Measurements from ENCODE around the gene PTPN14. TPM values are rescaled to one million over a fixed set of nuclear protein-coding genes. Genes with fewer than 3 reads are reported as not detected.
"Not testable (repeated sequence)": the region's sequence is repeated elsewhere in the genome, so short reads cannot be mapped to it uniquely, and the experiment has no call there.

PTPN14 gene
- polyA plus RNA-seq, 6 donors from 2014 or later: 0.04 to 0.05 (median 0.04) TPM; not detected in 3

GRCh38 chr1:214483180-214483579 lies 68.2 kb downstream of the PTPN14 start:
- ATAC-seq (ENCODE audit: low read depth in 2 of 2); H3K27ac Mint-ChIP-seq; H3K9me3 Mint-ChIP-seq; H3K27me3 Mint-ChIP-seq; H3K36me3 Mint-ChIP-seq; H3K4me3 Mint-ChIP-seq; DNase-seq; H3K4me1 Mint-ChIP-seq: not testable (repeated sequence)

GRCh38 chr1:214481983-214482634 lies 69.3 kb downstream of the PTPN14 start:
- not testable (repeated sequence) for H3K9me3 Mint-ChIP-seq; H3K36me3 Mint-ChIP-seq; H3K27ac Mint-ChIP-seq; DNase-seq; H3K4me1 Mint-ChIP-seq; H3K4me3 Mint-ChIP-seq; H3K27me3 Mint-ChIP-seq; ATAC-seq (ENCODE audit: low read depth in 2 of 2)

- DNase-seq: no peak
- Mint-ChIP-seq H3K9me3 (no peaks in the 10 kb centered on the region), H3K27me3 (peaks cover 0 to 18% (median 10%) of the 10 kb centered on the region in 3 donors), H3K27ac (no peak overlapping the region), H3K36me3 (no peaks in the 10 kb centered on the region), H3K4me3 (no peak overlapping the region), H3K4me1 (no peaks in the 10 kb centered on the region)
- no peak for ATAC-seq (ENCODE audit: low read depth in 2 of 2)
These were observed 74.2 kb downstream of the PTPN14 start for GRCh38 chr1:214476986-214477870.

GRCh38 chr1:214476229-214476985 lies 75.0 kb downstream of the PTPN14 start:
- H3K27ac Mint-ChIP-seq: no peak overlapping the region
- H3K36me3 Mint-ChIP-seq: no peaks in the 10 kb centered on the region
- H3K9me3 Mint-ChIP-seq: no peaks in the 10 kb centered on the region
- H3K4me3 Mint-ChIP-seq: no peak overlapping the region
- H3K4me1 Mint-ChIP-seq: no peaks in the 10 kb centered on the region
- ATAC-seq (ENCODE audit: low read depth in 2 of 2) (no peak), DNase-seq (no peak)
- H3K27me3 Mint-ChIP-seq: peaks cover 0 to 18% (median 10%) of the 10 kb centered on the region in 3 donors

- ATAC-seq (ENCODE audit: low read depth in 2 of 2): no peak
- H3K36me3 Mint-ChIP-seq: no peaks in the 10 kb centered on the region
- H3K4me3 Mint-ChIP-seq: no peak overlapping the region
- H3K27ac Mint-ChIP-seq: peak overlapping the region in 1 of 6 donors; percentile 29
- no peak for DNase-seq
- no peaks in the 10 kb centered on the region for H3K4me1 Mint-ChIP-seq
- peaks cover 0 to 18% (median 10%) of the 10 kb centered on the region in 3 donors for H3K27me3 Mint-ChIP-seq
- no peaks in the 10 kb centered on the region for H3K9me3 Mint-ChIP-seq
These were observed 75.7 kb downstream of the PTPN14 start for GRCh38 chr1:214475746-214476145.

GRCh38 chr1:214475331-214475730 lies 76.1 kb downstream of the PTPN14 start:
- Mint-ChIP-seq H3K27me3 (peaks cover 0 to 18% (median 10%) of the 10 kb centered on the region in 3 donors), H3K4me1 (no peaks in the 10 kb centered on the region), H3K9me3 (no peaks in the 10 kb centered on the region), H3K36me3 (no peaks in the 10 kb centered on the region), H3K27ac (no peak overlapping the region), H3K4me3 (no peak overlapping the region)
- ATAC-seq (ENCODE audit: low read depth in 2 of 2): no peak
- DNase-seq: no peak

GRCh38 chr1:214474467-214474866 lies 76.9 kb downstream of the PTPN14 start:
- H3K36me3 Mint-ChIP-seq: no peaks in the 10 kb centered on the region
- no peak overlapping the region for H3K4me3 Mint-ChIP-seq
- H3K27me3 Mint-ChIP-seq: peaks cover 0 to 18% (median 10%) of the 10 kb centered on the region in 3 donors
- DNase-seq (no peak), ATAC-seq (ENCODE audit: low read depth in 2 of 2) (no peak)
- H3K9me3 Mint-ChIP-seq: no peaks in the 10 kb centered on the region
- H3K4me1 Mint-ChIP-seq: no peaks in the 10 kb centered on the region
- no peak overlapping the region for H3K27ac Mint-ChIP-seq

GRCh38 chr1:214473862-214474261 lies 77.5 kb downstream of the PTPN14 start:
- no peak overlapping the region for H3K4me3 Mint-ChIP-seq
- H3K9me3 Mint-ChIP-seq: no peaks in the 10 kb centered on the region
- H3K36me3 Mint-ChIP-seq: no peaks in the 10 kb centered on the region
- H3K4me1 Mint-ChIP-seq: no peaks in the 10 kb centered on the region
- H3K27me3 Mint-ChIP-seq: peaks cover 0 to 18% (median 10%) of the 10 kb centered on the region in 3 donors
- no peak for DNase-seq
- no peak for ATAC-seq (ENCODE audit: low read depth in 2 of 2)
- H3K27ac Mint-ChIP-seq: no peak overlapping the region

- Mint-ChIP-seq H3K9me3 (no peaks in the 10 kb centered on the region), H3K4me3 (no peak overlapping the region), H3K27me3 (peaks cover 0 to 18% (median 10%) of the 10 kb centered on the region in 3 donors), H3K4me1 (no peaks in the 10 kb centered on the region), H3K27ac (no peak overlapping the region), H3K36me3 (no peaks in the 10 kb centered on the region)
- DNase-seq (no peak), ATAC-seq (ENCODE audit: low read depth in 2 of 2) (no peak)
These were observed 78.0 kb downstream of the PTPN14 start for GRCh38 chr1:214473387-214473786.

- Mint-ChIP-seq H3K4me1 (no peaks in the 10 kb centered on the region), H3K4me3 (no peak overlapping the region), H3K36me3 (no peaks in the 10 kb centered on the region), H3K9me3 (no peaks in the 10 kb centered on the region), H3K27me3 (peaks cover 0 to 18% (median 9%) of the 10 kb centered on the region in 3 donors), H3K27ac (no peak overlapping the region)
- ATAC-seq (ENCODE audit: low read depth in 2 of 2) (no peak), DNase-seq (no peak)
These were observed 79.0 kb downstream of the PTPN14 start for GRCh38 chr1:214472364-214472763.

GRCh38 chr1:214471458-214471857 lies 79.9 kb downstream of the PTPN14 start:
- Mint-ChIP-seq H3K27me3 (peaks cover 0 to 16% (median 6%) of the 10 kb centered on the region in 3 donors), H3K4me1 (no peaks in the 10 kb centered on the region), H3K9me3 (no peaks in the 10 kb centered on the region), H3K4me3 (no peak overlapping the region), H3K27ac (no peak overlapping the region), H3K36me3 (no peaks in the 10 kb centered on the region)
- ATAC-seq (ENCODE audit: low read depth in 2 of 2): no peak
- DNase-seq: no peak

GRCh38 chr1:214470132-214470531 lies 81.3 kb downstream of the PTPN14 start:
- no peaks in the 10 kb centered on the region for H3K4me1 Mint-ChIP-seq
- H3K4me3 Mint-ChIP-seq: no peak overlapping the region
- H3K36me3 Mint-ChIP-seq: no peaks in the 10 kb centered on the region
- DNase-seq (no peak), ATAC-seq (ENCODE audit: low read depth in 2 of 2) (no peak)
- H3K9me3 Mint-ChIP-seq: no peaks in the 10 kb centered on the region
- H3K27ac Mint-ChIP-seq: no peak overlapping the region
- H3K27me3 Mint-ChIP-seq: peaks cover 0 to 10% (median 6%) of the 10 kb centered on the region in 3 donors

GRCh38 chr1:214469290-214469689 lies 82.1 kb downstream of the PTPN14 start:
- no peaks in the 10 kb centered on the region for H3K4me1 Mint-ChIP-seq
- no peaks in the 10 kb centered on the region for H3K36me3 Mint-ChIP-seq
- no peaks in the 10 kb centered on the region for H3K9me3 Mint-ChIP-seq
- H3K4me3 Mint-ChIP-seq: no peak overlapping the region
- peaks cover 0 to 6% (median 3%) of the 10 kb centered on the region in 3 donors for H3K27me3 Mint-ChIP-seq
- no peak overlapping the region for H3K27ac Mint-ChIP-seq
- DNase-seq (no peak), ATAC-seq (ENCODE audit: low read depth in 2 of 2) (no peak)

All from naive B cell (primary cell).